Jurkat, Clone E6-1 (cell line): Measurements from ENCODE around the gene SLC11A1.

Source experiments
- DNase-seq: peaks from one replicate; pipeline ENCODE4 v3.0.0-alpha.2; 2011; ENCODE audit warnings: low read depth, low spot score
- H3K4me3 ChIP-seq: 2 replicates; pipeline ENCODE4 v1.5.1; 2011; ENCODE audit warnings: mild to moderate bottlenecking, low read length, control low read depth, moderate library complexity

SLC11A1 gene

DNA sequence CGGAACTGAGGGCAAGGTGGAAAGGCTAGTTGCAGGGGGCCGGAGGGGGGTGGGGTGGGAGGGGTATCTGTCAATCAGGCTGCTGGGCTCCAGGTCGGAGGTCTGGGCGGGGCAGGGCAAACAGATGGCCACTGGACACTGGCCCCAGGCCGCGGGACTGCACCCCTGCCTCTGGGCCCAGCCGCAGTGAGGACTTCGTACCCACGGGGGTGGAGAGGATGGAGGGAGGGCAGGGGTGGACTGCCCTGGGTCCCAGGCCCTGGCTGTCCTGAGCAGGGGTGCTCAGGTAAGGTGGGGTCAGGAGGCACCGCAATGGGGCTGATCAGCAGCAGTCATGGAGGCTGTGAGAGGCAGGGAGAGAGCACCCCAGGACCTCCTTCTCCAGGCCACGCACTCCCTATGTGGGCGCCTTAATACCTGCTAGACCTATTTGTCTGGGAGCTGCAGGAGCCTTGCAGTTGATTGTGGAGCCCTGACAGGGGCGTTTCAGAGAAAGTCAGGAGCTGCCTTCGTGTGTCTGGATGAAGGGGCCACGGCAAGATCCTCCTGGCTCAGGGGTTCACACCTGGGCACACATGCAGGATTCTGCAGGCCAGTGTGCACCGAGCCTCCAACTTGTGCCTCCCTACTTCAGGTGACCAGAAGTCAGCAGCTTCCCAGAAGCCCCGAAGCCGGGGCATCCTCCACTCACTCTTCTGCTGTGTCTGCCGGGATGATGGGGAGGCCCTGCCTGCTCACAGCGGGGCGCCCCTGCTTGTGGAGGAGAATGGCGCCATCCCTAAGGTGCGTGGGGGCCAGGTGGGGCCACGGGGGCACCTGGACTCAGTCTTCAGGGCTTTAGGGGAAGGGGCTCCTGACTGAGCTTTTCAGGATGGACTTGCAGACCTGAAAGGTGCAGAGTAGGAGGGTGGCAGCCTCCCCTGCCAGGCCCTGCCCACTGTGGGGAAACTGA, 19.1 kb downstream of the SLC11A1 start:
- peak overlapping the region; percentile 70; the same call in 1 of the 2 replicates for H3K4me3 ChIP-seq
- no peak for DNase-seq

DNA sequence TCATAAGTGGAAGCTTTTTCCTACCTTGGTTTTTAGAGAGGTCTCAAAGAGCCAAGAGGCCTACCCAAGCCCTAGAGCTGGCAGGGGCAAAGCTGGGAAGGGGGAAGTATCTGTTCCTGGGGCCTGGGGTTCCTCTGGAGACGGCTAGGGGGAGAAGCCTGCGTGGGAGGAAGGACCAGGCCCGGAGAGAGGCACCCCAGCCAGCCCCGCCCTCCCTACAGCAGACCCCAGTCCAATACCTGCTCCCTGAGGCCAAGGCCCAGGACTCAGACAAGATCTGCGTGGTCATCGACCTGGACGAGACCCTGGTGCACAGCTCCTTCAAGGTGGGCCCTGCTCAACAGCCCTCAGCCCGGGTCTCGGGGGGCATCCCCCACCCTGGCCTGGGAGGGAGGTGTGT, 19.8 kb downstream of the SLC11A1 start:
- H3K4me3 ChIP-seq, result no peak overlapping the region
- DNase-seq, result no peak

DNA sequence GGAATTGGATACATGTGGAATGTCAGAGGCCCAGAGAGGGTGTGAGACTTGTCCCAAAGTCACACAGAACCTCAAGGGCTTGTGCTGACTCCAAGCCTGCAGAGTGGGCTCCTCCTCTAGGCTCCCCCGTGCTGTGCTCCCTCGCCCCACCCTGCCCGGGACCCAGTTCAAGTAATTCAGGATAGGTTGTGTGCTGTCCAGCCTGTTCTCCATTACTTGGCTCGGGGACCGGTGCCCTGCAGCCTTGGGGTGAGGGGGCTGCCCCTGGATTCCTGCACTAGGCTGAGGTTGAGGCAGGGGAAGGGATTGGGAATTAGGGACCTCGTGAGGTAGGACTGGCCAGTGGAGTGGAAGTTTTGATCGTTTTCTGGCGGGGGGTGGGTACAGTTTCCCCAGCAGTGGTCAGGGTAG, 20.4 kb downstream of the SLC11A1 start:
- no peak for DNase-seq
- no peak overlapping the region for H3K4me3 ChIP-seq

DNA sequence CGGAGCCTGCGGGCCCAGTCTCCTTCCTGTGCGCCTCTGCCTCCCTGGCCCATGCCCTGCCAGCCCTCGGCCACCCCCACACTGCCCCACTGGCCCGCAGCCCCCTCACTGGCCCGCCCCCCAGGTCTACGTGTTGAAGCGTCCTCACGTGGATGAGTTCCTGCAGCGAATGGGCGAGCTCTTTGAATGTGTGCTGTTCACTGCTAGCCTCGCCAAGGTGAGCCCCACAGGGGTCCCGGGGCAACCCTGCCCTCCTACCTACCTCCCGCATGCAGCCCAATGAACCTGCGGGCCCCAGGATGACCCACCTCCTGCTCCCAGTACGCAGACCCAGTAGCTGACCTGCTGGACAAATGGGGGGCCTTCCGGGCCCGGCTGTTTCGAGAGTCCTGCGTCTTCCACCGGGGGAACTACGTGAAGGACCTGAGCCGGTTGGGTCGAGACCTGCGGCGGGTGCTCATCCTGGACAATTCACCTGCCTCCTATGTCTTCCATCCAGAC, 20.9 kb downstream of the SLC11A1 start:
- DNase-seq, result no peak
- no peak overlapping the region for H3K4me3 ChIP-seq

DNA sequence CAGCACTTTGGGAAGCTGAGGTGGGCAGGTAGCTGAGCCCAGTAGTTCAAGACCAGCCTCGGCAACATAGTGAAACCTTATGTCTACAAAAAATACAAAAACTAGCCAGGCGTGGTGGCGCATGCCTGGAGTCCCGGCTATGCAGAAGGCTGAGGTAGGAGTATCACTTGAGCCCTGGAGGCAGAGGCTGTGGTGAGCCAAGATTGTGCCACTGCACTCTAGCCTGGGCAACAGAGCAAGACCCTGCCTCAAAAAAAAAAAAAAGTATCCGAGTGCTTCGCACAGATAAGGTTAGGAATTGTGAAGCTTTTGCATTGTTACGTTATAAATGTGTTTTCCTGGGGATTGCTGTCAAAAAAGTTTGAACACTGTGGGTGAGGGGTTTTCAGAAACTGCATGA, 21.7 kb downstream of the SLC11A1 start:
- no peak overlapping the region for H3K4me3 ChIP-seq
- DNase-seq, result no peak

DNA sequence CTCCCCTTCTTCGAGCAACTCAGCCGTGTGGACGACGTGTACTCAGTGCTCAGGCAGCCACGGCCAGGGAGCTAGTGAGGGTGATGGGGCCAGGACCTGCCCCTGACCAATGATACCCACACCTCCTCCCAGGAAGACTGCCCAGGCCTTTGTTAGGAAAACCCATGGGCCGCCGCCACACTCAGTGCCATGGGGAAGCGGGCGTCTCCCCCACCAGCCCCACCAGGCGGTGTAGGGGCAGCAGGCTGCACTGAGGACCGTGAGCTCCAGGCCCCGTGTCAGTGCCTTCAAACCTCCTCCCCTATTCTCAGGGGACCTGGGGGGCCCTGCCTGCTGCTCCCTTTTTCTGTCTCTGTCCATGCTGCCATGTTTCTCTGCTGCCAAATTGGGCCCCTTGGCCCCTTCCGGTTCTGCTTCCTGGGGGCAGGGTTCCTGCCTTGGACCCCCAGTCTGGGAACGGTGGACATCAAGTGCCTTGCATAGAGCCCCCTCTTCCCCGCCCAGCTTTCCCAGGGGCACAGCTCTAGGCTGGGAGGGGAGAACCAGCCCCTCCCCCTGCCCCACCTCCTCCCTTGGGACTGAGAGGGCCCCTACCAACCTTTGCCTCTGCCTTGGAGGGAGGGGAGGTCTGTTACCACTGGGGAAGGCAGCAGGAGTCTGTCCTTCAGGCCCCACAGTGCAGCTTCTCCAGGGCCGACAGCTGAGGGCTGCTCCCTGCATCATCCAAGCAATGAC, 22.4 kb downstream of the SLC11A1 start:
- H3K4me3 ChIP-seq, result no peak overlapping the region
- DNase-seq, result no peak

DNA sequence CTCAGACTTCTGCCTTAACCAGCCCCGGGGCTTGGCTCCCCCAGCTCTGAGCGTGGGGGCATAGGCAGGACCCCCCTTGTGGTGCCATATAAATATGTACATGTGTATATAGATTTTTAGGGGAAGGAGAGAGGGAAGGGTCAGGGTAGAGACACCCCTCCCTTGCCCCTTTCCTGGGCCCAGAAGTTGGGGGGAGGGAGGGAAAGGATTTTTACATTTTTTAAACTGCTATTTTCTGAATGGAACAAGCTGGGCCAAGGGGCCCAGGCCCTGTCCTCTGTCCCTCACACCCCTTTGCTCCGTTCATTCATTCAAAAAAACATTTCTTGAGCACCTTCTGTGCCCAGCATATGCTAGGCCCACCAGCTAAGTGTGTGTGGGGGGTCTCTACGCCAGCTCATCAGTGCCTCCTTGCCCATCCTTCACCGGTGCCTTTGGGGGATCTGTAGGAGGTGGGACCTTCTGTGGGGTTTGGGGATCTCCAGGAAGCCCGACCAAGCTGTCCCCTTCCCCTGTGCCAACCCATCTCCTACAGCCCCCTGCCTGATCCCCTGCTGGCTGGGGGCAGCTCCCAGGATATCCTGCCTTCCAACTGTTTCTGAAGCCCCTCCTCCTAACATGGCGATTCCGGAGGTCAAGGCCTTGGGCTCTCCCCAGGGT, 23.1 kb downstream of the SLC11A1 start:
- peak overlapping the region; percentile 63 for H3K4me3 ChIP-seq
- DNase-seq, result no peak

DNA sequence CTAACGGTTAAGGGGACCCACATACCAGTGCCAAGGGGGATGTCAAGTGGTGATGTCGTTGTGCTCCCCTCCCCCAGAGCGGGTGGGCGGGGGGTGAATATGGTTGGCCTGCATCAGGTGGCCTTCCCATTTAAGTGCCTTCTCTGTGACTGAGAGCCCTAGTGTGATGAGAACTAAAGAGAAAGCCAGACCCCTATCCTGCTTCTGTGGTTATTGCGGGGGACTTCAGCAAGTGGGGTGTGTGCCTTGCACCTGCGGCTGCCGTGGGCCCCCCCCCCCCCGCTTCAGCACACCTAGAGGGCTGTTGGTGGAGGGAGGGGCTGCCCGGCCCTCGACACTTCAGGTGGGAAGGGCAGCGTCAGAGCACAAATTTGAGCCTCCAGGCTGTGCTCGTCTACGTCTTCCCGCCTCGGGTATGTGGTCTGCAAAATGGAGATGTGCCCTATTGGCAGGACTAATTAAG, 23.7 kb downstream of the SLC11A1 start:
- peak overlapping the region; percentile 63 for H3K4me3 ChIP-seq
- DNase-seq, result no peak

DNA sequence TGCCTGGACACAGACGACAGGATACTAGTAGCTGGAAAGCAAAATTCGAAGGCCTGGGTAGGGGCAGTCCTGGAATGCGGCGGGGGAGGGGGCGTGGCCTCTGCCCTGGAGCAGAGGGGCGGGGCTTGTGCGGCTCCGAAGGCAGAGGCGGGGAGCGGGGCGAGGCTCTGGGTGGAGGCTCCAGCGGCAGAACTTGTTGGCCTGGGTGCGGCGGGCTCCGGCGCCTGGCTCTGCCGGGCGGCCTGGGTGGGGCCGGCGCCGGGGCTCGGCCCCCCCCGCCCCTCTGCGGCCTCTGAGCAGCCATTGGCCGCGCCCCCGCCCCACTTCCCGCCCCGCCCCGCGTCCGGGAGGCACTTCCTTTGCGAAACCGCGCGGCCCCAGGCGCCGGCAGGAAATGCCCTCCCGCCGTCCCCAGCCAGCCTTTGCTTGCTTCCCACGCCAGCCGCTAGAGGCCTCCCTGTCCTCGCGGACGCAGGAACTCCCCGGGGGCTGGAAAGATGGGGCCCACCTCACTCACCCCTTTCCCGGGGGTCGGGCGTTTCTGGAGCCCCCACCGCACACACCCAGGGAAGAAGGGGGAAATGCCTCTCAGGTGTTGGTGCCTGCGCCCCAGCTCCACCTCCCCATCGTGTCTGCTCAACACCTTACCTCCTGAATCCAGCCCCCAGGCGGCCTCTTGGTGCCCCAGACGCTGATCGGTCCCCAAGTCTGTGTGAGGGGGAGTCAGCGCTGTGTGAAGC, 24.3 kb downstream of the SLC11A1 start:
- peak overlapping the region; percentile 63 for H3K4me3 ChIP-seq

DNA sequence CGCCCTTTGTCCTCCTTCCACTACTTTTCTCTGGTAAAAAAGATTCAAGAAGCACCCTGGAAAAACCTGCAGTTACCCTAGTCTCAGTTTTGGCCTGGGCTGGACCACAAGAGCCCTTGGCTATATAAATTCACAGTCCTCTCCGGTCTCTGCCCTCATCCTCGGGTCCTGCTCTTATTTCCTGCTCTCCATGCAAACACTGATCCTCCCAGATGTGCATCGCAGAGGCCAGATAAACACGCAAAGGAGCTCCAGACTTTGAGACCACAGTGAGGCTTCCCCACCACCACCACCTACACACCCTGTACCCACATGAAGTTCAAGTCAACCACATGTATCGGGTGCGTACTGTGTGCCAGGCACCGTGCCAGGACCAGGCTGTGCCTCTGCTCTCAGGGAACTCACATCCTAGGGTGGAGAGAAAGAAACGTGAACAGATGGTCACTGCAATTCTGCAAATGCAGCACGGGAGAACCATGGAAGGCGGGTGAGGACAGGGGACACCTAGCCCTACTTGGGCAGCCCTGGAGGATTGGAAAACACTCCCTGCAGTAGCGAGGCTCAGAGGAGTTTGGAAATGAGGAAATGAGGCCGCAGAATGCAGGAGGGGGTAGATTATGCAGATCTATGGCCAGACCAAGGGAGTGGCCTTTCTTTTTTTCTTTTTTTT, 25.0 kb downstream of the SLC11A1 start:
- peak overlapping the region; percentile 45 for H3K4me3 ChIP-seq
- peak; percentile 89 for DNase-seq

More for the DNA sequence above, 24.3 kb downstream of the SLC11A1 start:
- peak; percentile 86 for DNase-seq

DNA sequence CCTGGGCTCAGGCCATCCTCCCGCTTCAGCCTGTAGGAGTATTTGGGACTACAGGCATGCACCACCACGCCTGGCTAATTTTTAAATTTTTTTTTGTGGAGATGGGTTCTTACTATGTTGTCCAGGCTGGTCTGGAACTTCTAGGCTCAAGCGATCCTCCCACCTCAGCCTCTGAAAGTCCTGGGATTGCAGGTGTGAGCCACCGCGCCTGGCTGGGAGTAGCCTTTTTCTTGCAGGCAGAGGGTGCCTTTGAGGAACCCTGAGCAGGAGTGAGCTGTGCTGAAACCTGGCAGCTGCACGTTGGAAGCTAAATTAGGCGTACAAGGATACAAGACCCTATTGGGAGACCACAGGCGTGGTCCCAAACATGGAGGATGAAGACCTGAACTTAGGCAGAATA, 25.6 kb downstream of the SLC11A1 start:
- no peak overlapping the region for H3K4me3 ChIP-seq
- no peak for DNase-seq

DNA sequence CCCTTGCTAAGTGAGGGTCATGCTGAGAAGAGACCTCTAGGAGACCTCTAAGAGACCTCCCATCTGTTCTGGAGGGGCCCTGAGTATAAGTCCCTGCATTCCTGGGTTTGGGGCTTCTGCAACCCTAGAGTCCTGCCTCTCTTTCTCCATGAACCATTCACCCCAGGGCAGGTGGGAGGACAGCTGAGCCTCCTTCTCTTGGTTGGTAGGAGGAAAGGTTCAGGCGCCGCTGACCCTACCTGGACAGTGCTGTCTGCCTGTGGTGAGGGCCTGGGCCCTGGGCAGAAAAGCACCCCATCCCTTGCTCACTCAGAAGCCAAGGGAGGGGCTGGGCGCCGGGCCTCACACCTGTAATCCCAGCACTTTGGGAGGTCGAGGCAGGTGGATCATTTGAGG, 36.2 kb downstream of the SLC11A1 start:
- H3K4me3 ChIP-seq, result no peak overlapping the region
- DNase-seq, result no peak

DNA sequence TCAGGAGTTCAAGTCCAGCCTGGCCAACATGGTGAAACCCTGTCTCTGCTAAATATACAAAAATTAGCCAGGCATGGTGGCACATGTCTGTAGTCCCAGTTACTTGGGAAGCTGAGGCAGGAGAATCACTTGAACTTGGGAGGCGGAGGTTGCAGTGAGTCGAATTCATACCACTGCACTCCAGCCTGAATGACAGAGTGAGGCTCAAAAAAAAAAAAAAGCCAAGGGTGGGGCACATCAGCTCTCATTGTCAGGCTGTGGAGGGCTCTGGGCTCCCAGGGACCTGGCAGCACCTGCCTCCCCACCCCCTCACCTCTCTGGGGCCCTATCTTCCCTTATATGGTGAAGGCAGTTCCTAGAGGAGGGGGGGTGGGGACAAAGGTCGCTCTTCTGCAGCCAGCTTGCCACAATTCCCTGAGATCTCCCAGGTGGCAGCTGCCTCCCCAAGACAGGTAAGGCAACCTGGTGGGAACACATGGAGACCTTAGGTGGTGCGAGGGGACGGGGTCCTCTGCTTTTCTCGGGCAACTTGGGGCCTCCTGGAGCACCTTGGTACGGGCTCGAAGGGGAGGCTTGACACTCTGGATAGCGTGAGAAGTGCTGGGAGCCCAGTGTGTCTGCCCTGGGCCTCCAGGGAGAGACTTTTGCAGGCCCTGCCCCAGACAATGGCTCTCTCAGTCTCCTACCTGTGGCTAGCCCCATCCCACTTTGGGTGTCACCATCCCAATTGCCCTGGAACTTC, 36.8 kb downstream of the SLC11A1 start, which contains the start of gene VIL1:
VIL1 (plus strand) TSS at position 407 of the 742 bp plus-strand sequence. CDS start 4,656 bp downstream, outside the sequence.
- DNase-seq, result no peak
- H3K4me3 ChIP-seq, result no peak within 1 kb of the TSS

DNA sequence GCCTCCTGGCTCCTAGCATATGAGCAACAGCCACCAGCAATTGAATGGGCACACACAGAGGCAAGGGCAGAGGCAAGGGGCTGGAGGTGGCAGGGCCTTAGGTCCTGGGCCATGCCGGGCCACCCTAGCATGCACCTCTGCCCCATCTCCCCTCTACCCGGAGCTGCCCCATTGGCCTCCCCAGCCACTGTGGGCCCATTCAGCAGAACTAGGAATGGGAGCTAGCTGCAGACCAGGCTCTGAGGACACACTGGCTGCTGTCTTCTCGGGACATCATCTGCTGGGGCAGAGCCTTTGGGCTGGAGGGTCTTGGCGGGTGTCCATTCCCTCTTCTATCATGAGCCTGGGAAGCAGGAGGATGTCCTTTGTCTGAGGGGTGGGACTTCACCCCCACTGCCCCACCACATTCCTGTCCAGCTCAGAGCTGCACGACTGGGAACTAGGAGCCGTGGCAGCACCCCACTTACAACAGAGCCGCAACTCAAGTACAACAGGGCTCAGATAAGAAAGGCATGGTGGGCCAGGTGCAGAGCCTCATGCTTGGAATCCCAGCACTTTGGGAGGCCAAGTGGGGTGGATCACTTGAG, 37.6 kb downstream of the SLC11A1 start:
- H3K4me3 ChIP-seq, result no peak overlapping the region
- no peak for DNase-seq

DNA sequence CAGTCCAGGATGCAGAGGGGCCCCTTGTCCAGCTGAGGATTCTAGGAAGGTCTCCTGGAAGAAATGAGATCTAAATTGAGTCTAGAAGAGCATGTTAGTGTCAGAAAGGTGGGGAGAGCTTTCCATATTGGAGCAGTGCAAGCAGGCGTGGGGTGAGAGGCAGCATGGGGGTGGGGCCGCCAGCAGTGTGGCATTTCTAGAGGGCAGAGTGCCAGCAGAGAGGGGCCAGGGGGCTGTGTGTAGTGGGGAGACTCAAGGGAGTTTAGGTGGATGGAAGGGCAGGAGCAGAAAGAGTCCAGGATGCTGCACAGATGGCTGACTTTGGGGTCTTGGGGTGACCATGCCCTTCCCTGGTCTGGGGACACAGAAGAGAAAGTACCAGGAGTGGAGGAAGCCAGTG, 39.0 kb downstream of the SLC11A1 start:
- no peak overlapping the region for H3K4me3 ChIP-seq
- no peak for DNase-seq

DNA sequence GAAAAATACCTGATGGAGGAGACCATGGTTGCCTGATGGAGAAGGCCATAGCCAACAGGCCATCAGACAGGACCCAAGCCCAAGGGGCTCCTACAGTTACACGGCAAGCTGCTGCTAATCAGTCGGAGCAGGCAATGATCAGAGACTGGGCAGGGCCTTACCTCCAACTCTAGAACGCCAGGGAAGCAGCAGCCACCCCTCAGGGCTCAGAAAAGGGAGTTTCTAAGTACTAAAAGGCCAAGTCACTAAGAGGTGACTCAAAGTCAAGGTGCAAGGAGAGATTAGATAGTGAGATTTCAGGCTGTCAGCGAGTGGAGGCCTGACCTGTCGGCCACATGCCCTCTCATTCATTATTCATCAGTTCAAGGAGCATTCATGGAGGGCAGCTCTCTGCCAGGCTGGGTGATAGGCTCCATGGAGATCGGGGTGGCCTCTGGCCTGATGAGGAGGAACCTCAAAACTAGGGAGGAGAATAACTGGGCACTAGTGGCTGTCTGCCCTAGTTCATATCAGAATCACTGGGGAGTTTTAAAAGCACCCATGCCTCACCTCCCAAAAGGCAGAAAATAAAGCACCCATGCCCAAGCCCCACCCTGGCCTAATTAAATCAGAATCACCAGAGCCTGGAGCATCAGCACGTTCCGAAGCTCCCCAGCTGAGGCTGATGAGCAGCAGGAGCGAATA, 40.5 kb downstream of the SLC11A1 start:
- no peak overlapping the region for H3K4me3 ChIP-seq
- no peak for DNase-seq

DNA sequence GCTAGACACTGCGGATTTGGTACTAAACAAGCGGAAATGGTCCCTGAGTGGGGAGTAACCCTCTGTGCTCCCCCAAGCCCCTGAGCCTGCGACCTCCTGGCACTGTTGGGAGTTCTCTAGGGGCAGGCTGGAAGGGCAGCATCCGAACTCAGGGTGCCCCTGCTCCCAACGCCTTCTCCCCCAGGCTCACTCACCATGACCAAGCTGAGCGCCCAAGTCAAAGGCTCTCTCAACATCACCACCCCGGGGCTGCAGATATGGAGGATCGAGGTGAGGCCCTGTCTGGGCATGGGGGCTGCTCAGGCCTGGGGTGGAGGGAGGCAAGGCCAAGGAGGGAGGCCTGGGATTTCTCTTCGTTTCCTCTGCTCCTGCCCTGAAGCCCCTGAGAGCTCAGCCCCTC, 41.5 kb downstream of the SLC11A1 start:
- H3K4me3 ChIP-seq, result no peak overlapping the region
- DNase-seq, result no peak
